ENCODE data around the gene ZFP91. TPM values are rescaled to one million over a fixed set of nuclear protein-coding genes. Genes with fewer than 3 reads are reported as not detected.

Gene ZFP91
- total and polyA plus RNA-seq, 2 of the 4 experiments (the other 2 are of a cell fraction): 20.7 to 25.3 TPM

DNA sequence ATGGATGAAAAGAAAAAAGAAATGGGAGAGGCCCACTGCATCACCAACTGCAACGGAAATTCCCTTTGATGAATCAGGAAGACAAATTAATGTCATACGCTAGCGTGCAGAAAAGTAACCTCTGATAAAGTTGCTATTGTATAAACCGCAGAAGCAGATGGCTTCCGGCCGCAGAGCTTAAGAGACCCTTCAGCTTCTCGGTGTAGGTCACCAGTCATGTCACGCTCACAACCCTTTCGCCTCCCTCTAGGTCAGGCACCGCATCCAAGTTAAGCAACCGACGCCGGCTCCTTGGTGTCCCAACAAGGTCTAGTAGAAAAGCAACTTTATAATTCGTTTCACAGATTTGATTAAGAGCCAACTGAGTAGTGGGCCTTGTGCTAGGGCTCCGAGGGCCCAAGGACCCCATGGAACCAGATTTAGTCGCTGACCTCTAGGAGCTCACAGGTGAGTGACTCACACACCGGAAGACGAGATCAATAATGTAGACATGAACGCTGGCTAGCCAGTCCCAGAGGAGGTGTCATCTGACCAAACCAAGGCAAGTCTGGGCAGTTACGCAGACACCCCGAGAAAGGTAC is 1.2 kb upstream of the ZFP91 start:
- DNase-seq: peak; percentile 97
- CTCF ChIA-PET: interaction anchor here (0.5 to 2.3 kb wide), 6 partner anchors 9 to 1018 kb away, joined by 3 to 25 read pairs (median 4); partner anchors contain the start of gene DTX4
- peak overlapping the region; percentile 91 for H2BK120ac ChIP-seq (ENCODE audit: low read depth, low read length)
- TF ChIP-seq SMC3 (IDR thresholded peaks at IDR 0.05; ENCODE audit: low read depth, low read length) (no peak), RFX5 (IDR thresholded peaks at IDR 0.05; ENCODE audit: low read depth, low read length) (no peak), CEBPB (IDR thresholded peaks at IDR 0.05; ENCODE audit: low read depth, low read length) (peak; percentile 82), POLR2A (IDR thresholded peaks at IDR 0.05; ENCODE audit: low read depth, low read length) (peak; percentile 91), MAFK (IDR thresholded peaks at IDR 0.05; ENCODE audit: low read depth, low read length) (no peak), ELK1 (IDR thresholded peaks at IDR 0.05; ENCODE audit: borderline replicate concordance, low read depth, low read length) (no peak), BHLHE40 (IDR thresholded peaks at IDR 0.05; ENCODE audit: low read depth, low read length) (peak; percentile 81), MXI1 (IDR thresholded peaks at IDR 0.05; ENCODE audit: borderline replicate concordance, low read depth, low read length) (no peak), USF2 (IDR thresholded peaks at IDR 0.05; ENCODE audit: low read depth, low read length) (no peak), RAD21 (IDR thresholded peaks at IDR 0.05; ENCODE audit: low read length) (no peak), MAZ (IDR thresholded peaks at IDR 0.05; ENCODE audit: borderline replicate concordance, low read depth, low read length) (peak; percentile 16; the same call in 1 of the 2 replicates), CHD1 (IDR thresholded peaks at IDR 0.05; ENCODE audit: low read depth, low read length) (peak; percentile 80; the same call in 1 of the 2 replicates), FOS (IDR thresholded peaks at IDR 0.05; ENCODE audit: low read depth, low read length) (peak; percentile 85)
- TF ChIP-seq, protein P1, sequence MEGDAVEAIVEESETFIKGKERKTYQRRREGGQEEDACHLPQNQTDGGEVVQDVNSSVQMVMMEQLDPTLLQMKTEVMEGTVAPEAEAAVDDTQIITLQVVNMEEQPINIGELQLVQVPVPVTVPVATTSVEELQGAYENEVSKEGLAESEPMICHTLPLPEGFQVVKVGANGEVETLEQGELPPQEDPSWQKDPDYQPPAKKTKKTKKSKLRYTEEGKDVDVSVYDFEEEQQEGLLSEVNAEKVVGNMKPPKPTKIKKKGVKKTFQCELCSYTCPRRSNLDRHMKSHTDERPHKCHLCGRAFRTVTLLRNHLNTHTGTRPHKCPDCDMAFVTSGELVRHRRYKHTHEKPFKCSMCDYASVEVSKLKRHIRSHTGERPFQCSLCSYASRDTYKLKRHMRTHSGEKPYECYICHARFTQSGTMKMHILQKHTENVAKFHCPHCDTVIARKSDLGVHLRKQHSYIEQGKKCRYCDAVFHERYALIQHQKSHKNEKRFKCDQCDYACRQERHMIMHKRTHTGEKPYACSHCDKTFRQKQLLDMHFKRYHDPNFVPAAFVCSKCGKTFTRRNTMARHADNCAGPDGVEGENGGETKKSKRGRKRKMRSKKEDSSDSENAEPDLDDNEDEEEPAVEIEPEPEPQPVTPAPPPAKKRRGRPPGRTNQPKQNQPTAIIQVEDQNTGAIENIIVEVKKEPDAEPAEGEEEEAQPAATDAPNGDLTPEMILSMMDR (conservative IDR thresholded peaks at IDR 0.05; ENCODE audit: low read depth, low read length): no peak

More for the DNA sequence above, 1.2 kb upstream of the ZFP91 start:
- Histone ChIP-seq H2AFZ (replicated peaks; ENCODE audit: low read length, poor library complexity) (peak overlapping the region; percentile 85), H3K79me1 (ENCODE audit: low read depth in 1 of 2, low read length in 2 of 2) (peaks cover 8 to 27% of the 10 kb centered on the region in 2 experiments; a peak in 3 of 4 replicates), H3K4ac (ENCODE audit: low read depth, low read length) (peak overlapping the region; percentile 98), H3K14ac (replicated peaks; ENCODE audit: low read depth, low read length) (peak overlapping the region; percentile 94), H3K9ac (ENCODE audit: low read depth, low read length) (peak overlapping the region; percentile 89), H3K27ac (ENCODE audit: insufficient read depth, low read length) (peak overlapping the region; percentile 92), H3K9me1 (ENCODE audit: insufficient read depth, low read length) (peaks cover 5% of the 10 kb centered on the region; the same call in 1 of the 2 replicates), H2AK9ac (replicated peaks; ENCODE audit: low read depth, low read length, poor library complexity) (peak overlapping the region; percentile 100), H2AK5ac (ENCODE audit: low read depth, low read length) (peak overlapping the region; percentile 94), H4K5ac (ENCODE audit: low read depth, low read length) (peak overlapping the region; percentile 91), H4K8ac (ENCODE audit: low read depth in 2 of 2, low read length in 2 of 2) (peak overlapping the region; percentile 88 to 93), H3K9me3 (ENCODE audit: control insufficient read depth, insufficient read depth, low read length) (no peaks in the 10 kb centered on the region), H2BK5ac (ENCODE audit: low read depth, low read length, poor library complexity, severe bottlenecking) (peak overlapping the region; percentile 94), H3K4me3 (ENCODE audit: insufficient read depth, low read depth, low read length) (peak overlapping the region; percentile 61), H3K4me1 (ENCODE audit: control insufficient read depth, insufficient read depth, low read length) (peaks cover 15% of the 10 kb centered on the region), H3K18ac (ENCODE audit: low read depth, low read length) (peak overlapping the region; percentile 78), H4K91ac (ENCODE audit: insufficient read depth, low read depth, low read length) (peak overlapping the region; percentile 94), H2BK20ac (ENCODE audit: low read depth, low read length) (peak overlapping the region; percentile 54), H3K4me2 (ENCODE audit: low read depth, low read length) (peak overlapping the region; percentile 74), H3K56ac (ENCODE audit: extremely low read depth, insufficient read depth, low read length) (peak overlapping the region; percentile 99), H2BK15ac (ENCODE audit: low read depth, low read length) (peak overlapping the region; percentile 51; the same call in 1 of the 3 replicates), H3K36me3 (ENCODE audit: control insufficient read depth, insufficient read depth, low read length) (no peaks in the 10 kb centered on the region), H4K20me1 (ENCODE audit: insufficient read depth, low read length) (peaks cover 7% of the 10 kb centered on the region), H3K27me3 (ENCODE audit: control insufficient read depth, insufficient read depth, low read length) (no peaks in the 10 kb centered on the region), H3K23ac (ENCODE audit: low read depth, low read length) (peak overlapping the region; percentile 88)
- dilution Hi-C loops (cut with HindIII; ENCODE audit: low sequenced_read_pairs, unreplicated experiment): no loop called here
- BruUV-seq (replicated peaks): TSS peak; percentile 68
- POLR2A ChIA-PET (ENCODE audit: unreplicated experiment): interaction anchor here (1.0 kb wide), 1 partner anchor 52 kb away, joined by 4 read pairs; no protein-coding TSS in a partner anchor
- WGBS, 2 experiments (ENCODE audit: extremely low coverage in 2 of 2, insufficient read length in 1 of 2): 0% methylated on average over 9 of the region's 21 CpGs; no CpG with 5 or more reads in 1 of the 2 experiments
- intact Hi-C loops (cut with micrococcal nuclease): loop anchor here (1.0 to 10.0 kb wide), 6 partner anchors 53 to 977 kb away; partner anchors contain the start of gene FAM111A
- in situ Hi-C loops (cut with MboI; ENCODE audit: low sequenced_read_pairs): loop anchor here (5.0 to 25.0 kb wide), 3 partner anchors 50 to 985 kb away; no protein-coding TSS in a partner anchor
- no peak; the same call in 1 of the 2 replicates for ATAC-seq (ENCODE audit: low read depth)
